ENCODE measurements around the gene GALNT12. TPM values are rescaled to one million over a fixed set of nuclear protein-coding genes. Genes with fewer than 3 reads are reported as not detected.

Gene GALNT12
- total RNA-seq, 6 experiments from 2014 or later, result 0.07 to 0.32 (median 0.15) TPM; not detected in 2

- no peaks in the 10 kb centered on the region for H3K4me1 Mint-ChIP-seq (ENCODE audit: low read depth)
- H3K4me3 Mint-ChIP-seq, result no peak overlapping the region
- H3K9me3 Mint-ChIP-seq, result no peaks in the 10 kb centered on the region
- H3K36me3 Mint-ChIP-seq (ENCODE audit: low read depth), result no peaks in the 10 kb centered on the region
- no peak for DNase-seq
- no peak overlapping the region for H3K27ac Mint-ChIP-seq
- no peak for TF ChIP-seq CTCF (IDR thresholded peaks at IDR 0.05)
- H3K27me3 Mint-ChIP-seq (ENCODE audit: insufficient read depth), result peaks cover 25% of the 10 kb centered on the region
Observed at GRCh38 chr9:98830554-98830953, 23.1 kb downstream of the GALNT12 start.

DNA sequence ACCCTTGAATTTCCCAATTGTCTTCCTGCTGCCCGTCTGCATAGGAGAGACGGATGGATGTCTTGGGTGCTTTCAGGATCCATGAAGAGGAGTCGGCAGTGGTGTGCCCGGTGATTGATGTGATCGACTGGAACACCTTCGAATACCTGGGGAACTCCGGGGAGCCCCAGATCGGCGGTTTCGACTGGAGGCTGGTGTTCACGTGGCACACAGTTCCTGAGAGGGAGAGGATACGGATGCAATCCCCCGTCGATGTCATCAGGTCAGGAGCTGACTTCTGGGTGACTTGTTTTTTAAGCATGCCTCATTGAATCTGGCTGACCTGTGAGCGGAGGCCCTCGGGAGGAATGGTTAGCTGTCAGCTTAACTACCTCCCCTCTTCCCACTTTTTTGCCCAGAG, 24.2 kb downstream of the GALNT12 start:
- DNase-seq, result no peak
- Mint-ChIP-seq H3K27ac (no peak overlapping the region), H3K36me3 (ENCODE audit: low read depth) (no peaks in the 10 kb centered on the region), H3K4me3 (no peak overlapping the region), H3K9me3 (no peaks in the 10 kb centered on the region), H3K4me1 (ENCODE audit: low read depth) (no peaks in the 10 kb centered on the region), H3K27me3 (ENCODE audit: insufficient read depth) (peaks cover 24% of the 10 kb centered on the region)
- TF ChIP-seq CTCF (IDR thresholded peaks at IDR 0.05), result no peak

GRCh38 chr9:98832768-98833089, 25.3 kb downstream of the GALNT12 start:
- Mint-ChIP-seq H3K27me3 (ENCODE audit: insufficient read depth) (peaks cover 24% of the 10 kb centered on the region), H3K9me3 (no peaks in the 10 kb centered on the region), H3K4me1 (ENCODE audit: low read depth) (no peaks in the 10 kb centered on the region), H3K36me3 (ENCODE audit: low read depth) (no peaks in the 10 kb centered on the region), H3K27ac (no peak overlapping the region), H3K4me3 (no peak overlapping the region)
- no peak for DNase-seq
- TF ChIP-seq CTCF (IDR thresholded peaks at IDR 0.05), result no peak

DNA sequence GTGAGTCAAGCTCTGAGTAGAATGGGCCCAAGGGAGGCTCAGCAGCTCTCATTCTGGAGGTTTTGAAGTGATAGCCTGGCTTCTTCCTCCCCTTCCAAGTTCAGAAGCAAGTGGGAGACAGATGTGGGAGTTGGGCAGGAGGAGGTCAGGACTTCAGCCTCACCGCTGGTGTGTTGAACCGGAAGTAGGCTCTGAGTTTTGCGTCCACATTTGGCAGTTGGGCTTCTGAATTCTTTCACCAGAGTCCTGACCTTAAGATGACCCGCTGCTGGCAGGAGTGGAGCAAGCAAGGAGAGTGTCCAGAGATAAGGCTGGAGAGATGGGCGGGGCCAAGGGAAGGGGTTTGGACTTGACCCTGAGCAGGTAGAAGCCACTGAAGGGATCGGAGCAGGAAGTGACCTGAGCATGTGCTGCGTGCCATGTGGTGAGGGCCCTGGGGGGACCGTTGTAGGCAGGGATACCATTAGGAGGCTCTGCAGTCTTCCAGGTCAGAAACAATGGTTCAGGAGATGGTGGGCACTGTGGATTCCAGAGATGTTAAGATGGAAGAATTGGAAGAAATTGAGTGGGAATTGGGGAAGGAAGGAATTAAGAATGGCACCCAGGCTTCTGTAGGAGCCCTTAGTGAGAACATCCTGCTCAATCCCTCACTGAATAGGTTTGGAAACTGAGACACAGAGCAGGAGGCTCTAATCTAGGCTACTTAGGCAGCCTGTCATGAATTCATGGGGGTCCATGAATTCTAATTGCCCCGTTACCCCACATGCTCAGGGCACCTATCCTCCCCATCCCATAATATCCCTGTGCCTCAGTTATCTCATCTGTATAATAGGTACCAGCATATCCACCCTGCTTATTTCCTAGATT, 25.9 kb downstream of the GALNT12 start:
- H3K9me3 Mint-ChIP-seq, result no peaks in the 10 kb centered on the region
- no peaks in the 10 kb centered on the region for H3K36me3 Mint-ChIP-seq (ENCODE audit: low read depth)
- no peak overlapping the region for H3K4me3 Mint-ChIP-seq
- no peak for TF ChIP-seq CTCF (IDR thresholded peaks at IDR 0.05)
- DNase-seq, result no peak
- no peaks in the 10 kb centered on the region for H3K4me1 Mint-ChIP-seq (ENCODE audit: low read depth)
- H3K27me3 Mint-ChIP-seq (ENCODE audit: insufficient read depth), result peaks cover 25% of the 10 kb centered on the region
- no peak overlapping the region for H3K27ac Mint-ChIP-seq

DNA sequence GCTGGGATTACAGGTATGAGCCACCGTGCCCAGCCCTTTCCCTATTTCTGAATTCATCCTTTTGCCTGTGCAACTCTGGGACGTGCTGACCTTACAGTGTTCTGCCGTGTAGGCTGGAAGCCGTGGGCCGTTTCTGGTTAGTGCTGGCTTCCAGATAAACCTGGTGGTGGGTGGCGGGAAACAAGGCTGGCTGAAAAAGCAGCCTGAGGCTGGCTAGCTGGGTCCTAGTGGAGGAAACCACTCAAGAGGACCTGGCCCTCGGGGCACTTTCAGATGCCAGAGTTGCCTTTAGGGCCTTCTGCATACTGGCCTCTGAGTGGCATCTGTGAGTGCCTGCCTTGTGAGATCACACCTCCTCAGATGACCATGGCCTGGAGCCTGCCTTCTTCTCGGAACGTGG, 26.9 kb downstream of the GALNT12 start:
- H3K9me3 Mint-ChIP-seq, result no peaks in the 10 kb centered on the region
- TF ChIP-seq CTCF (IDR thresholded peaks at IDR 0.05), result no peak
- H3K4me1 Mint-ChIP-seq (ENCODE audit: low read depth), result no peaks in the 10 kb centered on the region
- DNase-seq, result no peak
- peaks cover 27% of the 10 kb centered on the region for H3K27me3 Mint-ChIP-seq (ENCODE audit: insufficient read depth)
- H3K27ac Mint-ChIP-seq, result no peak overlapping the region
- no peak overlapping the region for H3K4me3 Mint-ChIP-seq
- H3K36me3 Mint-ChIP-seq (ENCODE audit: low read depth), result no peaks in the 10 kb centered on the region
